HG03575 (cell line): Measurements from ENCODE around the gene GFM1.
"Not testable (repeated sequence)": the region's sequence is repeated elsewhere in the genome, so short reads cannot be mapped to it uniquely, and the experiment has no call there.

Experiments
- ATAC-seq: cut with Tn5 transposase; IDR thresholded peaks from one replicate; pipeline ENCODE4 v1.9.1; 2021; ENCODE audit not compliant: unreplicated experiment, insufficient number of reproducible peaks, low FRiP score; ENCODE audit errors: extremely low read depth

The GFM1 gene

DNA sequence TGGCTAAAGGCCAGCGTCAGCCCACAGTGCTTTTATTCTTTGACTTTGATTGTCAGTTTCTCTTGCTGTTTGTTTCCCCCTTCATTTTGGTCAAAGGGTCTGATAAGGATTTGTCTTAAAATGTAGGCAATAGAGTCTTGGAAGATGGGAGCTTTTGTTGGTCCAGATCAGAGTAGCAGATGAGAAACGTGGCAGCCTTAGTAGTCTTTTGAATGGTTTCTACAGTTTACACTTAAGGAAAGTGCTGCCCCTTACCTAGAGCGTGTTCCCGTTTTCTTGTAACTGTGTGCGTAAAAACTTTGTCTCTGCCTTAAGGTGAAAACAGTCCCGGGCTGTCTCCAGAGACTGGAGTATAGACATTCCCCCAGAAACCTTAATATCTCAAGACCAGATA lies 27.5 kb downstream of the GFM1 start:
- ATAC-seq, result no peak

DNA sequence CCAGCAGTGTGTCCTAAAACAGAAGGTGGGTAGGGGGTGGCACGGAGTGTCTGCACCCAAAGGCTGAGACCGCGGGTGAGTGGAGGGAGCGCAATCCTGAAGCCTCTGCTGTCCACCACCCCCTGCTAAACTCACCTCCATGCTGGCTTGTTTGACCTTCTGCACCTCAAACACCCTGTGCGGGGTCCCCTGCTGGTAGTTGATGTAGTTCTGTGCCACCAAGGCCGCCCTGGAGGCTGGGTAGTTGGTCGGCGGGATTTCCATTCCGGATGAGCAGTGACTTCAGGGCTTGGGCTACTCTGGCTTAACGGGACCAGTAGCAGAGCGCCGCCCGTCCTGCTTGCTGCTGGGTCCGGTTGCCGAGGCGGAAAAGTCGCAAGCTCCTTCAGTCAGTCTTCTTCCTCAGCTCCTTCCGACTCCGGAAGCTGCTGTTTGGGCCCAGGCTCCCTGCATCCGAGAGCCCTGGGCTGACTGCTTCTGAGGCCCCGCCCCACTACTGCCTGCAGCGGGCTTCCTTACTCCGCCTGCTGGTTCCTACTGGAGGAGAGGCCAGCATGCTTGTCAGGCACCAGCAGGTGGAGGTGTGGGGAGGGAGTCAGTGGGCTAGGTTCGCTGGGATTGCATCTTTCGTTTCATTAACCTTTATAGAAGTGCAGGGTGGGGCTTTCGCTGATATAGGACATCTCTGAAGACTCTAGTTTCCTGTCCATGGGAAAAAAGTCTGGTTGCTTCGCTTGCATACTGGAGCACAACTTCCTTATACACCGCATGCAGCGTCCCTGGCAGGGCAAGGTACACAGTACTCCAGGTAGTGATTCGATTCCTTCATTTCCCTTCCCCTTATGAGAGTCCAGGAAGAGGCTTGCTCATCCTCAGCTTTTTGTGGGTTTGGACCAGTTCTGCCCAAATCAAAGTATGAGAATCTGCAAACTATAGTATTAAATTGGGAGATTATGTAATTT lies 28.2 kb downstream of the GFM1 start, which contains the start of gene LXN:
Gene LXN, minus strand, starts transcription at position 434 of the 962 bp plus-strand sequence. Its CDS starts 170 bp downstream, at position 264.
- peak; percentile 96 for ATAC-seq

DNA sequence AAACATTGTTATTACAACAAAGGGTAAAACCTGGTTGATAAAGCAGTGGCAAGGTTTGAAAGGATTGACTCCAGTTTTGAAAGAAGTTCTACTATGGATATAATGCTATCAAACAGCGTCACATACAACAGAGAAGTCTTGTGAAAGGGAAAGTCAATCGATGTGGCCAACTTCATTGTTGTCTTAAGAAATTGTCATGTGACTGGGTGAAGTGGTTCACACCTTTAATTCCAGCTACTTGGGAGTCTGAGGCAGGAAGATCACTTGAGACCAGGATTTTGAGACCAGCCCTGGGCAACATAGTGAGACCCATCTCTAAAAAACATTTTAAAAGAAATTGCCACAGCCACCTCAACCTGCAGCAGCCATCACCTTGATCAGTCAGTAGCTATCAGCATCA lies 34.4 kb downstream of the GFM1 start:
- ATAC-seq, result no peak

DNA sequence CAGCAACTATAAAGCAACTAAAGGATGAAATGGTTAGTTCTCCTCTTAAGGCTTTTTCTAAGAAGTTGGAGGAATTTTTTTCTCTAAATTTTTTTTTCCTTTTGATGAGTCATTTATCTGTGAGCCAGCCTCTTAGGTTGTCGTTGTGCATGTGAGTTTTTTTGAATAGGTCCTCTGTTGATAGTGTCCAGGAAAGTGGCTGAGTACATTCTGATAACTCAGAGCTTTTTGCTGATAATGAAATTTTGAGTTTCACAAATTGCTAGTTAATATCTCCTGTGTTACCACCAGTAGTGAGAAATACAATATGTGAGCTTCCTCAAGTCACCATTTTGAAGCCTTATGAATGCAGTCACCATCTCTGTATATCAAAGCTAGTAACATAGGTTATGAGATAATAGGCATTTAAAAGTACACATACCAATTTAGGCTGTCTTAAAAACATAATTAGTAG lies 35.2 kb downstream of the GFM1 start:
- ATAC-seq, result no peak

DNA sequence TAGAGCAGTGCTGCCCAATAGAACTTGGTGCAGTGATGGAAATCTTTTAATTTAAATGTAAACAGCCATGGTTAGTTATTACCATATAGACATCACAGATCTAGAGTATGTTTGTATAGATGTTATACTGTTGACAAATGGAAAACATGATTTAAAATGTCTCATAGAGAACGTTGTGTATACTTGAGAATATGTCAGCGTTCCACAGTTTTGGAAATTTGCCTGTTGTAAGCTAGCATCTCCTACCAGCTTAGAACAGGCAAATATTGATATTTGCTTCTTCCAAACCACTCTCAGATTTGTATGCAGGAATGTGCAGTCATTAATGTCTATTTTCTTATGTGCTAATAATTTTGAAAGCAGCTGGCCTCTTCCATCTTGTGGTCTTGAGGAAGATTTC lies 36.5 kb downstream of the GFM1 start:
- no peak for ATAC-seq

DNA sequence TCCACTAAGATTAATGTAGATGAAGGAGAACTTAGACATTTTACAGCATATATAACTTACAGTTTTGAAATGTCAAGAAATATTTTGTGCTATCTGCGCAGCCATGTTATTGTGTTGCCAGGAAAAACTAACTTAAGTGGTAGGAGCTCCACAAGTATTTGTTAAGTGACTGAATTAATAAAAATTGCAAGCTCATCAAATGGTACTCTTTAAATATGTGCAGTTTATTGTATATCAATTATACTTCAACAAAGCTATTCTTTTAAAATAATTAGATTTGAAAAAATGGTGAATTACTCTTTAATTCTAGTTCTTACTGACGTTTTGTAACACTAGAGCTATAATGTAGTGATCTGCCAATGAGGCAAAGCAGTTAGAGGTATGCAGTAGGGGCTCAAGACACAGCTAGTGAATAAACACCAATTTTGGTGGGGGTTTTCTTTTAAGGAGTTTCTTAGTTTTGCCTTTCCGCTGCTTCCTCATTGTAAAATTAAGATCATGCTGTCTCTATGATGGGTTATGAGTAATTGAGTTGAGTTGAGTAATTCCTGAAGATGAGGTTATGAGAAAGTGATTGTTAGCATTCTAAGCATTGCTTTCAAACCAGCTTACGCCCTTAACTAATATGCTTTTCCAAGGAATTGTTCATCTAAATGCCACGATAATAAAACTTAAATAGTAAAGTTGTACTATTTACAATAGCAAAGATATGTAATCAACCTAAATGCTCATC lies 39.1 kb downstream of the GFM1 start:
- no peak for ATAC-seq

DNA sequence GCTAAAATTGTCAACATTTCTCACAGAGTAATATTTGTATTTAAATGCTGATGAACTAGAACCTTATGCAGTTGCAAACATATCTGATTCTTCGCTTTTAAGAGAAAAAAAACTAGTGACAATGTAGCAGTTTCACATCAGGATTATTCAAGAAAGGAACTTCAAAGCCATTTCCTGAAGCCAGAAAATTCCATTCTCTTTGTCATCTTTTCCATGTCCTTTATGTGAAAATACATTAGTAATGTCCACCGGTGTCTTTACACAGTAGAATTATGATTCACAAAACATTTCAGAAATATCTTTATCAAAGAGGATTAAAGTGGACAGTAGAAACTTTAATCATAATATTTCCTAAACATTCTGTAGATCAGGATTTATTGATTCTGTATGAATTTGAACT lies 40.8 kb downstream of the GFM1 start:
- ATAC-seq, result no peak

DNA sequence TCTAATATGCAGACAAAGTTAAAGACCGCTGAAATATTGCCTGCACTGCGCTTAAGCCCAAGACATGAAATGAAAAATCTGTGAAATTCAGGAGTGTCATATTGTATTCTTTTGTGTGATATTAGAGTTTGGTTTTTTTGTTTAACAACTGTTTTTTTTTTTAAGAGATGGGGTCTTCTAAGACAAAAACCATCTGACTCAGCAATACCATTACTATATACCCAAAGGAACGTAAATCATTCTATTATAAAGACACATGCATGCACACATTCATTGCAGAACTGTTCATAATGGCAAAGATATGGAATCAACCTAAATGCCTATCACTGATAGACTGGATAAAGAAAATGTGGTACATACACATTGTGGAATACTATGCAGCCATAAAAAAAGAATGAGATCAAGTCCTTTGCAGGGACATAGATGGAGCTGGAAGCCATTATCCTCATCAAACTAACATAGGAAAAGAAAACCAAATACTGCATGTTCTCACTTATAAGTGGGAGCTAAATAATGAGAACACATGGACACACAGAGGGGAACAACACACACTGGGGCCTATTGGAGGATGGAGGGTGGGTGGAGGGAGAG lies 49.6 kb downstream of the GFM1 start:
- ATAC-seq, result not testable (repeated sequence)

DNA sequence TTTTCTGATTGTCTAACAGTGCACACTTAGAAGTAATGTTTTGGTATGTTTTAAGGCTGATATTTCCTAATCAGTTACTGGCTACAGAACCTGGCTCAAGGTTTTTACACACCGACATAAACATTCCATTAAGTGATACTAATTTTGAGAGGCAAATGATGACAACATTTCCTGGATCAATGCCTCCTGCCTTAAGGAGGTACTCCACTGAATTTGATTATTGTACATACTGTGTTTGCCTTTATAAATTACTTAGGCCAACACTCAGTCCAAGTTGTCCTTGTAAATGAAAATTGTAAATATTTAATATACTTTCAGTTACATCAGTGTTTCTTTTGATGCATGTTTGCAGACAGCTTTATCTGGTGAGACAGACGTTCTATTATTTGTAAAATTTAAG lies 52.3 kb downstream of the GFM1 start:
- ATAC-seq, result no peak

DNA sequence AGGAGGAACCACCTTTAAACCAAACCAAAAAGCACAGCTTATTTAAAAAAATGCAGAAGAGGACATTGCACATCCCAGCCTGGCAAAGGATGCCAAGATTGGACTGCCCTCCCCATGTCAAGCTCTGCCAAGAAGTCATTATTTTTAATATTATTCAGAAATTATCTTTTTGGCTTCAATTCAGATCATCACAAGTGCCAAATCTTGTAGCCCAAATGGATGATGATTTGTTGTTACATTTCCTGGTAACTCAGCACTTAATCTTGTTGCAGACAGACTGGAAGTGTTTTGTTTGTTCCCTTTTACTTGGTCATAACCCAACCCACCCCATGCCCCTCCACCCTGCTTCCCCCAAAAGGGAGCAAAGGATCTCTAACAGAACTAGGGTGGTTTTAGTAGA lies 56.2 kb downstream of the GFM1 start:
- ATAC-seq, result no peak

DNA sequence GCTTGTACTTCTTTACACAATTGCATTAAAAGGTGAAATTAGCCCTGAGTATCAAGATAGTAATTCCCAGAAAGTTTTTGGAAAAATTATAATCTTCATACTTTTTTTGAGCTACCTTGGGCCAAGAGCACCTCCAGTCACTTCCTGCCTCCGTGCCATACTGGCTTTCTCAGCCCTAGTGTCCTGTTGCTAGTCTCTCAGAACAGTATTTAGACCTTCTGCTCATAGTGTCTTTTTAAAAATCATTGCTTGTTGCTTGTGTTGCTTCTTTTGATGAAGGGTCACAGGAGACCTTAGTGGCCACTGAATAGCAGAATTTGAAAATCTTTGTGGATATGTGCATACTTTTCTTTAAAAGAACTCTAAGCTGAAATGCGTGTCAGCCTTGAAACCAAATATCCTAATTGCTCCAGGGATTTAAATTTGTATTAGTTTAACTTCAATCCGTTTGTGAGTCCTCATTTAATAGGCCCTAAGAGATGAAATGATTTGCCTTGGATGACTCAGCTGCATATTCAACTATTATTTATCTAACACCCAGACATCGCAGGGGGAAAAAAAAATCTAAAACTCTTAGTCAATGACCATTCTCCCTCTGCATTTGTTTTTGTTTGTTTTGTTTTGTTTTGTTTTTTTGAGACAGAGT lies 57.2 kb downstream of the GFM1 start:
- ATAC-seq, result no peak

DNA sequence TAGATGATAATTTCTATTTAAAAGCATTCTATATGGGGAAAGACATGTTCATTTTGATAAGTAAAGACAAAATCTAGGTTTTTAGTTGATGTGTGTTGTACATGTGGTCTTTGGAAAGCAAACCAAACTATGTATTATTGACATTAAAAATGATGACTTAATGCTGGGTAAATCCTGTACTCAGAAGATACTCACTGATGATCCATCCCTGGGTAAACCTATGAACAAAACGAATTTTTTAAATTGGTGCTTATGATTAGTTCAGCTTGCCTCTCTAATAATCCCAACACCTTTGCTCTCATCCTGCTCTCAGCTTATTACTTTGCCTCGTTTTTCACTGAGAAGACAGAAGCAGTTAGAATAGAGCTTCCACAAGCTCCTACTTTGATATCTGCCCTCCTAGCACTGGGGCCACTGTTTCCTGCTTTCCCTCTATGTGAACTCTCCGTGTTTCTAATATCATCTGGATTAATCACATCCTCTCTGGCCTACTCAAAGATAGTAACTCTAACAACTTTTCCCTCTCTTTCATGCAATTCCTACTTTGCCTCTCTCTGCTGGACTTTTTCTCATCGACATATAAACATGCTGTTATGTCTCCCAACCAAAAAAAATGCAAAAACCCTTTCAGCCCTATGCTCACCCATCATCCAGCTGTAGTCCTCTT lies 58.6 kb downstream of the GFM1 start:
- no peak for ATAC-seq

DNA sequence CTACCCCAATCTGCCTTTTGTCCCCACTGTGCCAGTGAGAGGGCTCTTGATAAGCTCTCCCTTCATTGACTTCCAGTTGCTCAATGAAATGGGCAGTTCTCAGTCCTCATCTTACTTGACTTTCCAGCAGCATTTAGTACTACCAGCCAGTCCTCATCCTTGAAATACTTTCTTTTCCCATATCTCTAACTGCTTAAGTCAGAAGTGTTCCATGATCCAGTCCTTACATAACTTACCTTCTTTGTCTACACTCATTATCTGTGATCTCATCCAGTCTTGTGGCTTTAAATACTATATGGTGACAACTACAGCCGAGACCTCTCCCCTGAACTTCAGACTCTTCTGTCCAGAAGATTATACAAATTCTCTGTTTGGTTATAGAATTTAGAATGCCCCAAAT lies 59.2 kb downstream of the GFM1 start:
- ATAC-seq, result no peak

DNA sequence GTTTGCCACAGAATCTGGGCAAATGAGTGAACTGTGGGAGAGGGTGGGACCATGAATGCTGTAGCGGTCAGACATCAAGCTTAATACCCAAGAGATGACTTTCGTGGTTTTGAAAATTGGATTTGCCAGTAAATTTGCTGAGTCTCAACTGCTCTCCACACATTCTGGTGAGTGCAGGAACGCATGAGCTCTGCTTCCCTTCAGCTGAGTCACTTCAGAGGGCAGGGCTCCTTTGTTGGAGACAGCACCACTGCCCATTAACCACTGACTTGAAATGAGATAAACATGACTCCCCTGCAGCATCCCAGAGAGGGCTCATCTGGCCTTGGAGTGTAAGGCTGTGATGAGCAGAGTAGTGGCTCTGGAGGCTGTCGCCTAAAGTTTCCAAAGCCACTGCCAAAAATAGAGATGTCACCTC lies 65.3 kb downstream of the GFM1 start:
- no peak for ATAC-seq

DNA sequence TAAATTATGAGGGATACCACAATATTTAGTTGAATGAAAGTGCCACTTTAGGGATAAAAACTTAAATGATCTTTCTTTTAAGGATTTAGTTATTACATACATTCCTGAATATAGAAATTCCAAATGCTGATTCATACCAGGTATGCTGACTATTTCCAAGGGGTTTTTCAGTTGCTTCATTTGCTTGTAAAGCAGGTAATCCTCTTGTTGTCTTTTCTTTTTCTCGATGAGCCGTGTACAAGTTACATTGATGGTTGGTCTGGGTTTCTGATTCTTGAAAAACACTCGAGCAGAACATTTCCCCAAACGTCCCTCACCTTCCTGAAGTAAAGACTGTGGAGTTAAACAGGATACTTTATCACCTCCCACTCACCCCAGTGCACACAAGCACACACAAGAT lies 66.3 kb downstream of the GFM1 start:
- ATAC-seq, result no peak

DNA sequence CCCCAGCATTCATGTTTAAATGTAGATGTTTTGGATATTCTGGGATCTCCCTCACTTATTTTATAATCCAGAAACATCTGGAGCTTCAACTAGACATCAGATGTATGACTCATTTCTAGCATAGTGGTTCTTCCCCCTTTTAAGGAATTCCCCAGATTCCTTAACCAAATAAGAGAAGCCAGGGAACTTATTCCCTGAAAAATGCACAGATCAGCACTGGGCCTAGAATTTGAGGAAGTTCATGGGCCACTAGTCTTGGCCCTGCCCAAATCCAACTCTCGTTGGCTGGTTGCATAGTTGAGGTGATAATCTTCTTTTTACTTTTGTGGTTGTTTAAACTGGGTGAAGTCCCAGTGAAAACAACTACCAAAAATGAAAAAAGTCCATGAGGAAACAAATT lies 67.6 kb downstream of the GFM1 start:
- ATAC-seq, result no peak

DNA sequence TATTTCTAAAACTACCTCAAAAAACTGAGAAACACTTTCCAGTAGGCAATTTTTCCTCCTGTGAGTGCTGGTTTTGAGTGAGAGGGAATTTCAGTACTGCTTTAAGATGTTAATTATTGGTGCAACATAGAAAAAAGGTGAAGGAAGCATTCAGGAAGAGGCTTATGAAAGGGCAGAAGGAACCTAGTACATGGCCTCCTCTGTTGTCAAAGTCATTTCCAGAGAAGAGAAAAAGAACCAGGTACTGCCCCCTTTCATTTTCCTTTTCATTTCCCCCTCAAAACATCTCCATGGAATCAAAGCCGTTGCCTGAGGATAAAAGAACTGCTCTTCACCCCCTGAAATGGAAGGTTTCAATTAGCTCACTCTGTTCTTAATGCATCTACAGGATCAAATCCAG lies 68.1 kb downstream of the GFM1 start:
- no peak for ATAC-seq

DNA sequence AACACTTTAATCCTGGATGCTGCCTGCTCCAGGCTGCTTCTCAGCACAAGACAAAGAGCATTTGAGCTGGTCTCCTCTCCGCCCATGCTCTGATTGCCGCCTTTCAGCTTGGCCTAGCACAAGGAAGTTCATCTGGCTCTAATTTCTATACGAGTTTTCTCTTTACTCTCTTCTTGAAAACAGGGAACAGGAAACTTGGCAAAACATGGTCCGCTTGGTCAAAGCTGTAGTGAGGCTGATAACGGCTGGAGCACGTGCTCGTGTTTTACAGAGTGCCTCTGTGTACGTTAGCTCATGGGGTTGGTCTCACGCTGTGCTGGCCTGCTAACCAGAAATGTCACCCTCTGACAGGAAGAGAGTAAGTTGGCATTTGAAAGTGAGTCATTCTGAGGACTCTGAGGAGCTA lies 68.8 kb downstream of the GFM1 start:
- no peak for ATAC-seq

DNA sequence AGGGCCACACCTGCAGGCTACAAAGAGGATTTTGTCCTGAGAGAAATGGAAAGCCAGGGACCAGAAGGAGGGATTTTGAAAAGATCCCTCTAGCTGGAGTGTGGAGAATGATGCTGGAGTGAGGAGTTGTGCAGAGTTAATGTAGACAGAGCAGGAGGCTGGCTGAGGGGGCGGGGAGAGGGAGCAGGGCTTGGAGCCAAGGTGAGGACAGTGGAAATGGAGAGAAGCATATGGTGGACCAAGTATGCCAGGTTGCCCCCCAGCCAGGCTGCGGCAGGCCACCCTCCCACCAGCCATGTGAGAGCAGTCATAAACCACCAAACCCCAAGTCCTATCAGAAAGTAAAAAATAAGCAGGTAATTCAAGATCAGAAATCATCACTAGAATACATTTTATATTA lies 73.2 kb downstream of the GFM1 start:
- no peak for ATAC-seq
